Stimulated activated naive CD8-positive, alpha-beta T cell treated with anti-CD3 and anti-CD28 coated beads, Interleukin-15, Interleukin-2, amounts not matched to agents 100 ng/mL and 50 ng/mL, for 24 hours (primary cell): ENCODE data around the gene TCF3.
A peak's percentile ranks its signal among the peaks of the same experiment; 100 is the strongest.
"Not testable (repeated sequence)": the region's sequence is repeated elsewhere in the genome, so short reads cannot be mapped to it uniquely, and the experiment has no call there.

ENCODE experiments used
- H3K27ac Mint-ChIP-seq: one replicate; pipeline ENCODE4 v1.8.0; 2021; ENCODE audit warnings: mild to moderate bottlenecking, mixed read lengths
- H3K27me3 Mint-ChIP-seq: one replicate; pipeline ENCODE4 v1.8.0; 2021; ENCODE audit warnings: mixed read lengths
- H3K36me3 Mint-ChIP-seq: one replicate; pipeline ENCODE4 v1.8.0; 2021; ENCODE audit warnings: low read depth, mixed read lengths
- H3K4me1 Mint-ChIP-seq: one replicate; pipeline ENCODE4 v1.8.0; 2021; ENCODE audit warnings: low read depth, mixed read lengths
- H3K4me3 Mint-ChIP-seq: one replicate; pipeline ENCODE4 v1.8.0; 2021; ENCODE audit warnings: mild to moderate bottlenecking, mixed read lengths
- H3K9me3 Mint-ChIP-seq: one replicate; pipeline ENCODE4 v1.8.0; 2021; ENCODE audit warnings: mixed read lengths

TCF3 gene

GRCh38 chr19:1649706-1650649 is 2.4 kb downstream of the TCF3 start:
- peak overlapping the region; percentile 91 for H3K4me3 Mint-ChIP-seq
- H3K27ac Mint-ChIP-seq, result peak overlapping the region; percentile 55
- H3K27me3 Mint-ChIP-seq, result no peaks in the 10 kb centered on the region
- H3K4me1 Mint-ChIP-seq, result peaks cover 29% of the 10 kb centered on the region
- H3K36me3 Mint-ChIP-seq, result peaks cover 7% of the 10 kb centered on the region
- no peaks in the 10 kb centered on the region for H3K9me3 Mint-ChIP-seq

- H3K4me1 Mint-ChIP-seq, result peaks cover 29% of the 10 kb centered on the region
- H3K9me3 Mint-ChIP-seq, result no peaks in the 10 kb centered on the region
- H3K27me3 Mint-ChIP-seq, result no peaks in the 10 kb centered on the region
- peak overlapping the region; percentile 54 for H3K4me3 Mint-ChIP-seq
- peaks cover 7% of the 10 kb centered on the region for H3K36me3 Mint-ChIP-seq
- peak overlapping the region; percentile 55 for H3K27ac Mint-ChIP-seq
Measured at GRCh38 chr19:1648920-1649541, 3.4 kb downstream of the TCF3 start.

GRCh38 chr19:1648459-1648849 is 4.0 kb downstream of the TCF3 start:
- peaks cover 29% of the 10 kb centered on the region for H3K4me1 Mint-ChIP-seq
- no peaks in the 10 kb centered on the region for H3K9me3 Mint-ChIP-seq
- peaks cover 9% of the 10 kb centered on the region for H3K36me3 Mint-ChIP-seq
- no peak overlapping the region for H3K27ac Mint-ChIP-seq
- H3K27me3 Mint-ChIP-seq, result no peaks in the 10 kb centered on the region
- no peak overlapping the region for H3K4me3 Mint-ChIP-seq

- no peak overlapping the region for H3K27ac Mint-ChIP-seq
- H3K4me3 Mint-ChIP-seq, result no peak overlapping the region
- H3K36me3 Mint-ChIP-seq, result peaks cover 16% of the 10 kb centered on the region
Measured at GRCh38 chr19:1647501-1648458, 4.6 kb downstream of the TCF3 start.

GRCh38 chr19:1646659-1647453 is 5.6 kb downstream of the TCF3 start:
- peaks cover 29% of the 10 kb centered on the region for H3K4me1 Mint-ChIP-seq
- no peak overlapping the region for H3K27ac Mint-ChIP-seq
- no peaks in the 10 kb centered on the region for H3K9me3 Mint-ChIP-seq
- peaks cover 24% of the 10 kb centered on the region for H3K36me3 Mint-ChIP-seq
- no peak overlapping the region for H3K4me3 Mint-ChIP-seq
- H3K27me3 Mint-ChIP-seq, result no peaks in the 10 kb centered on the region

More at GRCh38 chr19:1647501-1648458, 4.6 kb downstream of the TCF3 start:
- peaks cover 29% of the 10 kb centered on the region for H3K4me1 Mint-ChIP-seq
- no peaks in the 10 kb centered on the region for H3K9me3 Mint-ChIP-seq
- no peaks in the 10 kb centered on the region for H3K27me3 Mint-ChIP-seq

- Mint-ChIP-seq H3K4me3 (no peak overlapping the region), H3K36me3 (peaks cover 24% of the 10 kb centered on the region), H3K27me3 (no peaks in the 10 kb centered on the region), H3K4me1 (peaks cover 26% of the 10 kb centered on the region), H3K27ac (no peak overlapping the region), H3K9me3 (no peaks in the 10 kb centered on the region)
Measured at GRCh38 chr19:1646149-1646548, 6.3 kb downstream of the TCF3 start.

- Mint-ChIP-seq H3K9me3 (no peaks in the 10 kb centered on the region), H3K4me3 (no peak overlapping the region), H3K36me3 (peaks cover 24% of the 10 kb centered on the region), H3K27me3 (no peaks in the 10 kb centered on the region), H3K27ac (no peak overlapping the region), H3K4me1 (peaks cover 17% of the 10 kb centered on the region)
Measured at GRCh38 chr19:1645299-1645698, 7.1 kb downstream of the TCF3 start.

- Mint-ChIP-seq H3K4me1 (peaks cover 5% of the 10 kb centered on the region), H3K27me3 (no peaks in the 10 kb centered on the region), H3K4me3 (no peak overlapping the region), H3K9me3 (no peaks in the 10 kb centered on the region), H3K36me3 (peaks cover 29% of the 10 kb centered on the region), H3K27ac (no peak overlapping the region)
Measured at GRCh38 chr19:1644070-1644469, 8.3 kb downstream of the TCF3 start.

GRCh38 chr19:1640893-1641448 is 11.4 kb downstream of the TCF3 start:
- H3K4me3 Mint-ChIP-seq, H3K27me3 Mint-ChIP-seq, H3K4me1 Mint-ChIP-seq, H3K27ac Mint-ChIP-seq, H3K9me3 Mint-ChIP-seq: not testable (repeated sequence)
- H3K36me3 Mint-ChIP-seq, result peaks cover 36% of the 10 kb centered on the region

- peaks cover 29% of the 10 kb centered on the region for H3K36me3 Mint-ChIP-seq
- no peak overlapping the region for H3K27ac Mint-ChIP-seq
- H3K4me3 Mint-ChIP-seq, result no peak overlapping the region
- no peaks in the 10 kb centered on the region for H3K27me3 Mint-ChIP-seq
- no peaks in the 10 kb centered on the region for H3K9me3 Mint-ChIP-seq
- no peaks in the 10 kb centered on the region for H3K4me1 Mint-ChIP-seq
Measured at GRCh38 chr19:1636325-1637236, 15.8 kb downstream of the TCF3 start.

- peaks cover 29% of the 10 kb centered on the region for H3K36me3 Mint-ChIP-seq
- H3K4me1 Mint-ChIP-seq, result no peaks in the 10 kb centered on the region
- no peaks in the 10 kb centered on the region for H3K9me3 Mint-ChIP-seq
- H3K4me3 Mint-ChIP-seq, result no peak overlapping the region
- no peak overlapping the region for H3K27ac Mint-ChIP-seq
- no peaks in the 10 kb centered on the region for H3K27me3 Mint-ChIP-seq
Measured at GRCh38 chr19:1634938-1635243, 17.5 kb downstream of the TCF3 start.

GRCh38 chr19:1634242-1634937 is 18.0 kb downstream of the TCF3 start:
- peaks cover 24% of the 10 kb centered on the region for H3K36me3 Mint-ChIP-seq
- H3K4me1 Mint-ChIP-seq, result no peaks in the 10 kb centered on the region
- no peak overlapping the region for H3K27ac Mint-ChIP-seq
- no peak overlapping the region for H3K4me3 Mint-ChIP-seq
- no peaks in the 10 kb centered on the region for H3K27me3 Mint-ChIP-seq
- H3K9me3 Mint-ChIP-seq, result no peaks in the 10 kb centered on the region
